ENCODE results near the gene KCNH3. TPM values are rescaled to one million over a fixed set of nuclear protein-coding genes. Genes with fewer than 3 reads are reported as not detected.
A peak's percentile ranks its signal among the peaks of the same experiment; 100 is the strongest.

KCNH3 gene
- total and polyA plus RNA-seq, 10 of the 15 experiments (the other 5 are each of a cell fraction or from before 2014, with no cell fraction given) = 0.03 to 0.45 (median 0.08) TPM; not detected in 5

DNA sequence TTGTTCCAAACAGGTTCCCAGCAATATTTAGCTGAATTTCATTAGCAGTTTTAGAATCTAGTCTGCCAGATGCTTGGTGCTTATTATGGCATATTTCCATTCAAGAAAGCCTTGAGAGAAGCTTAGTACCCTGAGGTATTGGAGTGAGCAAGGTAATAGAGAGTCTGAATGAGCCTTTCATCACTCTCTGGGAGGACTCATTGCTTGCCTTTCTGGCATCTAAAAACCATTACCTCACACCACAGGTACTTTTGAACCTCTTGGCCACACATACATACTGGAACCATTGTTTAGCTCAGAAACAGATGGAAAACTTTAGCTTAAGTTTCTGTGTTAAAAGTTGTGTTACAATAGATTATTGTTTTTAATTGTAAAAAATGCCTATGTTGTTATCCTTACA, 27.4 kb upstream of the KCNH3 start:
- no peak overlapping the region for H3K27ac ChIP-seq (ENCODE audit: control insufficient read depth, insufficient read depth)
- DNase-seq (ENCODE audit: low read depth, low spot score) = no peak
- SMC1A ChIA-PET (ENCODE audit: uncharacterized antibody, unreplicated experiment) = interaction anchor here (0.8 to 33.2 kb wide), 12 partner anchors 13 to 198 kb away, joined by 3 to 740 read pairs (median 4); partner anchors contain the start of gene SPATS2
- peak; percentile 62 for ATAC-seq
- no peaks in the 10 kb centered on the region for H3K79me2 ChIP-seq (ENCODE audit: control insufficient read depth, insufficient read depth, low read length)
- no peaks in the 10 kb centered on the region for H3K9me3 ChIP-seq (replicated peaks; ENCODE audit: control insufficient read depth, insufficient read depth, low read length)
- no peaks in the 10 kb centered on the region for H3K27me3 ChIP-seq (replicated peaks in 1 of 2; ENCODE audit: control insufficient read depth in 2 of 2, insufficient read depth in 2 of 2, low read length in 1 of 2)
- no peak for FAIRE-seq
- peaks cover 0 to 8% of the 10 kb centered on the region in 2 experiments; a peak in 2 of 4 replicates for H3K36me3 ChIP-seq (ENCODE audit: control insufficient read depth in 2 of 2, insufficient read depth in 2 of 2, low read length in 1 of 2)
- RAD21 ChIA-PET (ENCODE audit: unreplicated experiment) = interaction anchor here (0.8 to 7.3 kb wide), 8 partner anchors 10 to 456 kb away, joined by 3 to 258 read pairs (median 4); partner anchors contain the start of gene SPATS2
- H4K20me1 ChIP-seq (ENCODE audit: control insufficient read depth, insufficient read depth) = no peaks in the 10 kb centered on the region
- POLR2A ChIA-PET = interaction anchor here (0.5 to 1.3 kb wide), 5 partner anchors 11 to 276 kb away, joined by 3 to 7 read pairs (median 3); partner anchors contain the start of gene SPATS2
- H3K9ac ChIP-seq (ENCODE audit: control insufficient read depth, insufficient read depth, low read length) = no peak overlapping the region
- H2AFZ ChIP-seq (ENCODE audit: control insufficient read depth, low read depth, low read length) = no peak overlapping the region
- no peak overlapping the region for H3K4me2 ChIP-seq (ENCODE audit: control insufficient read depth, insufficient read depth)
- CTCF ChIA-PET = interaction anchor here (0.6 to 10.1 kb wide), 10 partner anchors 8 to 180 kb away, joined by 3 to 712 read pairs (median 9); partner anchors contain the start of genes DNAJC22 and SPATS2
- in situ Hi-C loops (cut with MboI) (no loop called here), intact Hi-C loops (cut with micrococcal nuclease; ENCODE audit: unreplicated experiment) (no loop called here)
- H3K4me1 ChIP-seq (ENCODE audit: control insufficient read depth, insufficient read depth, low read length) = no peaks in the 10 kb centered on the region
- TF ChIP-seq RELB (IDR thresholded peaks at IDR 0.05; ENCODE audit: low read depth) (no peak), DPF2 (IDR thresholded peaks at IDR 0.05) (no peak)
- BruUV-seq (replicated peaks) = TSS peak; percentile 7
- H3K4me3 ChIP-seq = no peak overlapping the region

GRCh38 chr12:49512546-49512945, 26.3 kb upstream of the KCNH3 start:
- Histone ChIP-seq H4K20me1 (ENCODE audit: control insufficient read depth, insufficient read depth) (no peaks in the 10 kb centered on the region), H3K9me3 (replicated peaks; ENCODE audit: control insufficient read depth, insufficient read depth, low read length) (no peaks in the 10 kb centered on the region), H3K36me3 (ENCODE audit: control insufficient read depth in 2 of 2, insufficient read depth in 2 of 2, low read length in 1 of 2) (peaks cover 0 to 5% of the 10 kb centered on the region in 2 experiments; a peak in 2 of 4 replicates), H3K4me2 (ENCODE audit: control insufficient read depth, insufficient read depth) (no peak overlapping the region), H3K79me2 (ENCODE audit: control insufficient read depth, insufficient read depth, low read length) (no peaks in the 10 kb centered on the region), H2AFZ (ENCODE audit: control insufficient read depth, low read depth, low read length) (no peak overlapping the region), H3K9ac (ENCODE audit: control insufficient read depth, insufficient read depth, low read length) (no peak overlapping the region), H3K4me3 (no peak overlapping the region), H3K27ac (ENCODE audit: control insufficient read depth, insufficient read depth) (no peak overlapping the region), H3K27me3 (replicated peaks in 1 of 2; ENCODE audit: control insufficient read depth in 2 of 2, insufficient read depth in 2 of 2, low read length in 1 of 2) (no peaks in the 10 kb centered on the region), H3K4me1 (ENCODE audit: control insufficient read depth, insufficient read depth, low read length) (no peaks in the 10 kb centered on the region)
- FAIRE-seq = no peak
- in situ Hi-C loops (cut with MboI) = no loop called here
- 100% methylated on average over 1 of the region's 1 CpG for WGBS (ENCODE audit: insufficient coverage, insufficient replicate concordance, low lambda C conversion rate, missing lambda C conversion rate)
- DNase-seq (ENCODE audit: low read depth, low spot score) = no peak
- POLR2A ChIA-PET = interaction anchor here (0.5 to 1.4 kb wide), 2 partner anchors 8 to 146 kb away, joined by 4 to 5 read pairs; partner anchors contain the start of gene SPATS2
- intact Hi-C loops (cut with micrococcal nuclease; ENCODE audit: unreplicated experiment) = no loop called here
- SMC1A ChIA-PET (ENCODE audit: uncharacterized antibody, unreplicated experiment) = interaction anchor here (1.0 to 33.2 kb wide), 13 partner anchors 9 to 224 kb away, joined by 3 to 740 read pairs (median 4); partner anchors contain the start of gene SPATS2
- CTCF ChIA-PET = interaction anchor here (0.9 to 10.1 kb wide), 16 partner anchors 8 to 181 kb away, joined by 3 to 712 read pairs (median 10); partner anchors contain the start of genes DNAJC22 and SPATS2
- BruUV-seq (replicated peaks) = no TSS peak
- RAD21 ChIA-PET (ENCODE audit: unreplicated experiment) = interaction anchor here (0.7 to 7.3 kb wide), 5 partner anchors 135 to 1442 kb away, joined by 3 to 258 read pairs (median 6); partner anchors contain the start of gene SPATS2
- ATAC-seq = no peak
- no peak for TF ChIP-seq KDM1A (IDR thresholded peaks at IDR 0.05; ENCODE audit: borderline replicate concordance)
- no peak for TF ChIP-seq IRF4 (IDR thresholded peaks at IDR 0.05; ENCODE audit: low read depth, low read length)
- TF ChIP-seq, protein P1, sequence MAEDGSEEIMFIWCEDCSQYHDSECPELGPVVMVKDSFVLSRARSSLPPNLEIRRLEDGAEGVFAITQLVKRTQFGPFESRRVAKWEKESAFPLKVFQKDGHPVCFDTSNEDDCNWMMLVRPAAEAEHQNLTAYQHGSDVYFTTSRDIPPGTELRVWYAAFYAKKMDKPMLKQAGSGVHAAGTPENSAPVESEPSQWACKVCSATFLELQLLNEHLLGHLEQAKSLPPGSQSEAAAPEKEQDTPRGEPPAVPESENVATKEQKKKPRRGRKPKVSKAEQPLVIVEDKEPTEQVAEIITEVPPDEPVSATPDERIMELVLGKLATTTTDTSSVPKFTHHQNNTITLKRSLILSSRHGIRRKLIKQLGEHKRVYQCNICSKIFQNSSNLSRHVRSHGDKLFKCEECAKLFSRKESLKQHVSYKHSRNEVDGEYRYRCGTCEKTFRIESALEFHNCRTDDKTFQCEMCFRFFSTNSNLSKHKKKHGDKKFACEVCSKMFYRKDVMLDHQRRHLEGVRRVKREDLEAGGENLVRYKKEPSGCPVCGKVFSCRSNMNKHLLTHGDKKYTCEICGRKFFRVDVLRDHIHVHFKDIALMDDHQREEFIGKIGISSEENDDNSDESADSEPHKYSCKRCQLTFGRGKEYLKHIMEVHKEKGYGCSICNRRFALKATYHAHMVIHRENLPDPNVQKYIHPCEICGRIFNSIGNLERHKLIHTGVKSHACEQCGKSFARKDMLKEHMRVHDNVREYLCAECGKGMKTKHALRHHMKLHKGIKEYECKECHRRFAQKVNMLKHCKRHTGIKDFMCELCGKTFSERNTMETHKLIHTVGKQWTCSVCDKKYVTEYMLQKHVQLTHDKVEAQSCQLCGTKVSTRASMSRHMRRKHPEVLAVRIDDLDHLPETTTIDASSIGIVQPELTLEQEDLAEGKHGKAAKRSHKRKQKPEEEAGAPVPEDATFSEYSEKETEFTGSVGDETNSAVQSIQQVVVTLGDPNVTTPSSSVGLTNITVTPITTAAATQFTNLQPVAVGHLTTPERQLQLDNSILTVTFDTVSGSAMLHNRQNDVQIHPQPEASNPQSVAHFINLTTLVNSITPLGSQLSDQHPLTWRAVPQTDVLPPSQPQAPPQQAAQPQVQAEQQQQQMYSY (CRISPR knock-in tag; IDR thresholded peaks at IDR 0.05) = no peak
- no peak for TF ChIP-seq EED (IDR thresholded peaks at IDR 0.05; ENCODE audit: low read depth)
